HepG2 (cell line): ENCODE measurements around the gene TBC1D10B.

Source experiments
- POLR2A ChIP-seq, 2 experiments: IDR thresholded peaks; 2 replicates each; pipeline ENCODE4 v1.6.1; 2011; ENCODE audit warnings: low read depth in 2 of 2, low read length in 2 of 2, mild to moderate bottlenecking in 1 of 2, moderate library complexity in 1 of 2; ENCODE audit not compliant: insufficient read depth in 1 of 2
- REST ChIP-seq, 2 experiments: IDR thresholded peaks; 2 replicates each; pipeline ENCODE4 v1.6.1; 2011 to 2012; ENCODE audit warnings: low read length in 2 of 2, borderline replicate concordance in 1 of 2, low read depth in 1 of 2, mild to moderate bottlenecking in 1 of 2, moderate library complexity in 1 of 2
- ZFX ChIP-seq: sonication (generic); formaldehyde crosslinking; IDR thresholded peaks from 2 replicates; pipeline ENCODE4 v1.4.0; 2020; ENCODE audit warnings: mild to moderate bottlenecking, low read depth, missing genetic modification reagents, moderate library complexity

- TF ChIP-seq ZFX (CRISPR knock-in tag) (no peak), POLR2A (IDR thresholded peaks at IDR 0.05; ENCODE audit: insufficient read depth in 1 of 2, low read depth in 2 of 2, low read length in 2 of 2) (no peak), REST (IDR thresholded peaks at IDR 0.05; ENCODE audit: borderline replicate concordance in 1 of 2, low read depth in 1 of 2, low read length in 2 of 2) (no peak)
Measured at GRCh38 chr16:30356401-30357084, 13.8 kb downstream of the TBC1D10B start.
